H9 (cell line): ENCODE measurements around the gene RARB. TPM values are rescaled to one million over a fixed set of nuclear protein-coding genes. Genes with fewer than 3 reads are reported as not detected.

Source experiments
- DNase-seq: peaks from one replicate; pipeline ENCODE4 v3.0.0-alpha.2; 2017
- H2AFZ ChIP-seq: one replicate; pipeline ENCODE4 v1.6.1; 2013; ENCODE audit warnings: mild to moderate bottlenecking, low read length, control low read depth, moderate library complexity
- H2AK5ac ChIP-seq: 2 replicates; pipeline ENCODE4 v1.6.1; 2013; ENCODE audit warnings: low read length, control low read depth, mixed read lengths; ENCODE audit not compliant: insufficient read length
- H2BK120ac ChIP-seq: one replicate; pipeline ENCODE4 v1.6.1; 2013; ENCODE audit warnings: low read depth, mild to moderate bottlenecking, low read length, control low read depth, inconsistent platforms; ENCODE audit not compliant: poor library complexity, severe bottlenecking
- H2BK12ac ChIP-seq: 2 replicates; pipeline ENCODE4 v1.6.1; 2013; ENCODE audit warnings: low read length, control low read depth, mixed read lengths, low read depth; ENCODE audit not compliant: insufficient read length
- H2BK15ac ChIP-seq: 2 replicates; pipeline ENCODE4 v1.6.1; 2013; ENCODE audit warnings: low read depth, low read length, control low read depth
- H2BK20ac ChIP-seq: one replicate; pipeline ENCODE4 v1.6.1; 2013; ENCODE audit warnings: low read depth, mild to moderate bottlenecking, low read length, control low read depth, inconsistent platforms; ENCODE audit not compliant: poor library complexity, severe bottlenecking
- H2BK5ac ChIP-seq: 2 replicates; pipeline ENCODE4 v1.6.1; 2013; ENCODE audit warnings: low read length, control low read depth, mixed read lengths; ENCODE audit not compliant: insufficient read length
- H3K14ac ChIP-seq: 2 replicates; pipeline ENCODE4 v1.6.1; 2013; ENCODE audit warnings: low read length, control low read depth; ENCODE audit not compliant: insufficient read depth
- H3K18ac ChIP-seq: 2 replicates; pipeline ENCODE4 v1.6.1; 2013; ENCODE audit warnings: low read depth, mild to moderate bottlenecking, mixed read lengths, low read length, control low read depth; ENCODE audit not compliant: insufficient read length
- H3K23ac ChIP-seq: 2 replicates; pipeline ENCODE4 v1.6.1; 2013; ENCODE audit warnings: low read length, control low read depth, mixed read lengths, low read depth; ENCODE audit not compliant: insufficient read length
- H3K23me2 ChIP-seq: 2 replicates; pipeline ENCODE4 v1.6.1; 2013; ENCODE audit warnings: low read depth, mild to moderate bottlenecking, mixed read lengths, low read length, control low read depth; ENCODE audit not compliant: insufficient read length, poor library complexity, severe bottlenecking
- H3K27ac ChIP-seq: 2 replicates; pipeline ENCODE4 v1.5.1; 2013; ENCODE audit warnings: low read length, control low read depth, mixed read lengths, low read depth; ENCODE audit not compliant: insufficient read length
- H3K27me3 ChIP-seq: 2 replicates; pipeline ENCODE4 v1.6.1; 2013; ENCODE audit warnings: low read length, control low read depth, inconsistent platforms; ENCODE audit not compliant: insufficient read depth
- H3K4ac ChIP-seq: 2 replicates; pipeline ENCODE4 v1.6.1; 2013; ENCODE audit warnings: low read depth, mild to moderate bottlenecking, control low read depth, inconsistent platforms, low read length, moderate library complexity
- H3K4me1 ChIP-seq: 2 replicates; pipeline ENCODE4 v1.6.1; 2013; ENCODE audit warnings: low read length, control low read depth, inconsistent platforms; ENCODE audit not compliant: insufficient read depth
- H3K4me2 ChIP-seq: 2 replicates; pipeline ENCODE4 v1.6.1; 2013; ENCODE audit warnings: low read length, control low read depth, mixed read lengths; ENCODE audit not compliant: insufficient read length, insufficient read depth
- H3K56ac ChIP-seq: 2 replicates; pipeline ENCODE4 v1.6.1; 2013; ENCODE audit warnings: low read depth, mild to moderate bottlenecking, mixed read lengths, low read length, control low read depth; ENCODE audit not compliant: insufficient read length
- H3K79me1 ChIP-seq: 2 replicates; pipeline ENCODE4 v1.6.1; 2013; ENCODE audit warnings: low read depth, mild to moderate bottlenecking, moderate library complexity, low read length, control low read depth, inconsistent platforms; ENCODE audit not compliant: insufficient read depth, poor library complexity, severe bottlenecking
- H3K79me2 ChIP-seq: 2 replicates; pipeline ENCODE4 v1.6.1; 2013; ENCODE audit warnings: low read length, control low read depth, inconsistent platforms; ENCODE audit not compliant: insufficient read depth
- H3K9ac ChIP-seq: 2 replicates; pipeline ENCODE4 v1.6.1; 2013; ENCODE audit warnings: low read length, control low read depth, mixed read lengths; ENCODE audit not compliant: insufficient read length; ENCODE audit errors: extremely low read depth
- H3K9me3 ChIP-seq: one replicate; pipeline ENCODE4 v1.6.1; 2013; ENCODE audit warnings: low read depth, low read length, inconsistent platforms; ENCODE audit not compliant: control insufficient read depth
- H3T11ph ChIP-seq: one replicate; pipeline ENCODE4 v1.6.1; 2013; ENCODE audit warnings: mild to moderate bottlenecking, low read length, control low read depth, inconsistent platforms
- H4K20me1 ChIP-seq: one replicate; pipeline ENCODE4 v1.6.1; 2013; ENCODE audit not compliant: control insufficient read depth, insufficient read length, insufficient read depth
- H4K5ac ChIP-seq: 2 replicates; pipeline ENCODE4 v1.6.1; 2013; ENCODE audit warnings: low read depth, mild to moderate bottlenecking, mixed read lengths, low read length, control low read depth; ENCODE audit not compliant: insufficient read length
- H4K8ac ChIP-seq: replicated peaks from 2 replicates; pipeline ENCODE4 v1.6.1; 2013; ENCODE audit warnings: low read length, control low read depth, mixed read lengths, low read depth; ENCODE audit not compliant: insufficient read length
- H4K91ac ChIP-seq: 2 replicates; pipeline ENCODE4 v1.6.1; 2013; ENCODE audit warnings: low read depth, mild to moderate bottlenecking, moderate library complexity, mixed read lengths, low read length, control low read depth; ENCODE audit not compliant: insufficient read length
- H3K27ac Mint-ChIP-seq, 3 experiments: 2 replicates in 2 of 3; 3 replicates in 1 of 3; pipeline ENCODE4 v1.8.0; 2020 to 2021; ENCODE audit warnings: mixed read lengths in 3 of 3, mild to moderate bottlenecking in 1 of 3, moderate library complexity in 1 of 3
- H3K27me3 Mint-ChIP-seq: 2 replicates; pipeline ENCODE4 v1.8.0; 2021; ENCODE audit warnings: low read depth, mild to moderate bottlenecking, moderate library complexity, mixed read lengths
- H3K36me3 Mint-ChIP-seq, 3 experiments: 2 replicates in 2 of 3; 3 replicates in 1 of 3; pipeline ENCODE4 v1.8.0; 2020 to 2021; ENCODE audit warnings: low read depth in 3 of 3, mixed read lengths in 3 of 3; ENCODE audit not compliant: insufficient read depth in 1 of 3
- H3K4me1 Mint-ChIP-seq, 2 experiments: 2 replicates each; pipeline ENCODE4 v1.8.0; 2020; ENCODE audit warnings: mixed read lengths in 2 of 2
- H3K4me3 Mint-ChIP-seq, 2 experiments: 2 replicates in 1 of 2; 3 replicates in 1 of 2; pipeline ENCODE4 v1.8.0; 2020 to 2021; ENCODE audit warnings: mild to moderate bottlenecking in 2 of 2, mixed read lengths in 2 of 2, moderate library complexity in 1 of 2
- H3K9me3 Mint-ChIP-seq, 2 experiments: 2 replicates in 1 of 2; 3 replicates in 1 of 2; pipeline ENCODE4 v1.8.0; 2020; ENCODE audit warnings: mild to moderate bottlenecking in 2 of 2, mixed read lengths in 2 of 2, moderate library complexity in 1 of 2
- WGBS: extraction: QIAGEN DNeasy Blood & Tissue Kit; methylation state at CpG from one replicate; pipeline ENCODE4 v1.1.7; 2013; ENCODE audit warnings: missing lambda C conversion rate, low lambda C conversion rate, mixed read lengths; ENCODE audit not compliant: insufficient read length; ENCODE audit errors: extremely low coverage; 5-methylcytosine and 5-hydroxymethylcytosine counted together
- total RNA-seq: library from RNA; stranded (reverse); gene quantifications from 2 replicates; pipeline ENCODE4 v1.2.1, GENCODE V29; 2021
- TF ChIP-seq, protein P1 (sequence below): fragments of 200-600 bp; sonication (generic); conservative IDR thresholded peaks from 3 replicates; pipeline ENCODE4 v1.8.0; 2021; ENCODE audit warnings: antibody characterized with exemption, mild to moderate bottlenecking

Gene RARB
- total RNA-seq, 1 experiment from 2014 or later = 0.22 TPM

DNA sequence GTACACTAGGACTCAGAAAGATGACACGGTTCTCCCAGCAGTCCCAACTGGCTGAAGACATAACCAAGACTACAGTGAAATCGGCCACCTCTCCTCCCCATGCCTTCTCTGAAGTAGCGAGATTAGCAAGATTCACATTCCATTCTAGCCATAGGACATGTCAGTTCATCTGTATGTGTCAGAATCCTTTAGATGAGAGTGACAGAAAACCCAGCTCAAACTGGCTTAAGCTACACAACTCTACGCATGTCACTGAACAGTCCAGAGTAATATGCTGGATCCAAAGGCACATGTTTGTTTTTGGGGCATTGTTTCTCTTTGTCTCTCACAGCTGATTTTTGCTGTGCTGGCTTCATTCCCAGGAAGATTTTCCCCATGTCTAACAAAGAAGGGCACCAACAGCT lies 75.8 kb downstream of the RARB start:
- no peak overlapping the region for H3K18ac ChIP-seq
- no peak overlapping the region for H4K8ac ChIP-seq
- H4K91ac ChIP-seq = no peak overlapping the region
- no peaks in the 10 kb centered on the region for H3K9me3 ChIP-seq
- no peak overlapping the region for H3K27ac ChIP-seq
- H2AK5ac ChIP-seq = no peak overlapping the region
- TF ChIP-seq, protein P1, sequence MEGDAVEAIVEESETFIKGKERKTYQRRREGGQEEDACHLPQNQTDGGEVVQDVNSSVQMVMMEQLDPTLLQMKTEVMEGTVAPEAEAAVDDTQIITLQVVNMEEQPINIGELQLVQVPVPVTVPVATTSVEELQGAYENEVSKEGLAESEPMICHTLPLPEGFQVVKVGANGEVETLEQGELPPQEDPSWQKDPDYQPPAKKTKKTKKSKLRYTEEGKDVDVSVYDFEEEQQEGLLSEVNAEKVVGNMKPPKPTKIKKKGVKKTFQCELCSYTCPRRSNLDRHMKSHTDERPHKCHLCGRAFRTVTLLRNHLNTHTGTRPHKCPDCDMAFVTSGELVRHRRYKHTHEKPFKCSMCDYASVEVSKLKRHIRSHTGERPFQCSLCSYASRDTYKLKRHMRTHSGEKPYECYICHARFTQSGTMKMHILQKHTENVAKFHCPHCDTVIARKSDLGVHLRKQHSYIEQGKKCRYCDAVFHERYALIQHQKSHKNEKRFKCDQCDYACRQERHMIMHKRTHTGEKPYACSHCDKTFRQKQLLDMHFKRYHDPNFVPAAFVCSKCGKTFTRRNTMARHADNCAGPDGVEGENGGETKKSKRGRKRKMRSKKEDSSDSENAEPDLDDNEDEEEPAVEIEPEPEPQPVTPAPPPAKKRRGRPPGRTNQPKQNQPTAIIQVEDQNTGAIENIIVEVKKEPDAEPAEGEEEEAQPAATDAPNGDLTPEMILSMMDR = no peak
- no peaks in the 10 kb centered on the region for H3K36me3 Mint-ChIP-seq
- H3K27ac Mint-ChIP-seq = no peak overlapping the region; a peak in 1 of 7 replicates
- H4K5ac ChIP-seq = no peak overlapping the region
- H2BK20ac ChIP-seq = no peak overlapping the region
- no peak overlapping the region for H3K9ac ChIP-seq
- H3K79me1 ChIP-seq = no peaks in the 10 kb centered on the region
- H2BK15ac ChIP-seq = no peak overlapping the region
- H3K56ac ChIP-seq = no peak overlapping the region
- no peaks in the 10 kb centered on the region for H3K27me3 ChIP-seq
- no peak overlapping the region for H2AFZ ChIP-seq
- H3K9me3 Mint-ChIP-seq = no peaks in the 10 kb centered on the region
- no peak overlapping the region for H2BK12ac ChIP-seq
- H3K27me3 Mint-ChIP-seq = no peaks in the 10 kb centered on the region
- no CpG with 5 or more reads among the region's 4 CpGs for WGBS
- no peak overlapping the region for H3T11ph ChIP-seq
- peaks cover 8 to 10% of the 10 kb centered on the region in 2 experiments for H3K4me1 Mint-ChIP-seq
- H3K14ac ChIP-seq = no peak overlapping the region
- H3K23me2 ChIP-seq = no peaks in the 10 kb centered on the region
- H3K4me3 Mint-ChIP-seq = no peak overlapping the region
- no peak overlapping the region for H2BK120ac ChIP-seq
- no peak for DNase-seq
- no peaks in the 10 kb centered on the region for H4K20me1 ChIP-seq
- H3K23ac ChIP-seq = no peak overlapping the region
- H3K4ac ChIP-seq = no peak overlapping the region
- no peak overlapping the region for H3K4me2 ChIP-seq
- H2BK5ac ChIP-seq = no peak overlapping the region
- no peaks in the 10 kb centered on the region for H3K4me1 ChIP-seq
- H3K79me2 ChIP-seq = no peaks in the 10 kb centered on the region
